ENCODE results near the gene ZNF524. TPM values are rescaled to one million over a fixed set of nuclear protein-coding genes. Genes with fewer than 3 reads are reported as not detected.

Gene ZNF524
- total RNA-seq, 3 donors from 2014 or later = 25.5 to 27.1 (median 26.5) TPM

- no peak for DNase-seq
- no peak for TF ChIP-seq CTCF (IDR thresholded peaks at IDR 0.05)
- intact Hi-C loops (cut with DNase I, micrococcal nuclease) = no loop called here
Measured at GRCh38 chr19:55554302-55554701, 45.8 kb upstream of the ZNF524 start.

GRCh38 chr19:55554741-55555152 lies 45.3 kb upstream of the ZNF524 start:
- Histone ChIP-seq H3K4me3 (no peak overlapping the region), H3K4me1 (ENCODE audit: low read depth) (no peaks in the 10 kb centered on the region), H3K36me3 (ENCODE audit: low read depth) (no peaks in the 10 kb centered on the region), H3K9me3 (no peaks in the 10 kb centered on the region)
- no peak for DNase-seq
- intact Hi-C loops (cut with DNase I, micrococcal nuclease) = no loop called here
- TF ChIP-seq CTCF (IDR thresholded peaks at IDR 0.05) = no peak
- ATAC-seq = no peak

More at GRCh38 chr19:55554302-55554701, 45.8 kb upstream of the ZNF524 start:
- no peak for ATAC-seq
- Histone ChIP-seq H3K4me3 (no peak overlapping the region), H3K36me3 (ENCODE audit: low read depth) (no peaks in the 10 kb centered on the region), H3K9me3 (no peaks in the 10 kb centered on the region), H3K4me1 (ENCODE audit: low read depth) (no peaks in the 10 kb centered on the region)

- intact Hi-C loops (cut with DNase I, micrococcal nuclease) = no loop called here
- Histone ChIP-seq H3K36me3 (ENCODE audit: low read depth) (no peaks in the 10 kb centered on the region), H3K4me1 (ENCODE audit: low read depth) (peaks cover 3% of the 10 kb centered on the region), H3K4me3 (no peak overlapping the region), H3K9me3 (no peaks in the 10 kb centered on the region)
- TF ChIP-seq CTCF (IDR thresholded peaks at IDR 0.05) = no peak
- DNase-seq (peak in 1 of 3 donors; percentile 7), ATAC-seq (no peak)
Measured at GRCh38 chr19:55559684-55560083, 40.4 kb upstream of the ZNF524 start.

- peak in 1 of 3 donors; percentile 28 for DNase-seq
- Histone ChIP-seq H3K36me3 (ENCODE audit: low read depth) (no peaks in the 10 kb centered on the region), H3K4me3 (no peak overlapping the region), H3K9me3 (no peaks in the 10 kb centered on the region), H3K4me1 (ENCODE audit: low read depth) (peaks cover 3% of the 10 kb centered on the region)
- intact Hi-C loops (cut with DNase I, micrococcal nuclease) = no loop called here
- TF ChIP-seq CTCF (IDR thresholded peaks at IDR 0.05) = no peak
- ATAC-seq = peak; percentile 68
Measured at GRCh38 chr19:55563261-55563690, 36.8 kb upstream of the ZNF524 start.

- intact Hi-C loops (cut with DNase I, micrococcal nuclease) = no loop called here
- no peak for ATAC-seq
- no peak overlapping the region for H3K4me3 ChIP-seq
- no peaks in the 10 kb centered on the region for H3K36me3 ChIP-seq (ENCODE audit: low read depth)
- DNase-seq = no peak
- no peak for TF ChIP-seq CTCF (IDR thresholded peaks at IDR 0.05)
- peaks cover 3% of the 10 kb centered on the region for H3K4me1 ChIP-seq (ENCODE audit: low read depth)
- H3K9me3 ChIP-seq = no peaks in the 10 kb centered on the region
Measured at GRCh38 chr19:55566823-55567222, 33.3 kb upstream of the ZNF524 start.

Measured in mucosa of descending colon (tissue), 3 donors.